PFSK-1 (cell line): Measurements from ENCODE around the gene ANKRD13D.

Experiments
- FOXP2 ChIP-seq: optimal IDR thresholded peaks from 2 replicates; pipeline ENCODE3; 2011; ENCODE audit warnings: borderline replicate concordance, control low read depth, inconsistent platforms; ENCODE audit not compliant: insufficient read depth; ENCODE audit errors: extremely low read length, extremely low read depth
- POLR2AphosphoS5 ChIP-seq: IDR thresholded peaks from 2 replicates; pipeline ENCODE4 v1.6.1; 2012; ENCODE audit warnings: low read depth, mild to moderate bottlenecking, control low read depth, low read length, moderate library complexity
- REST ChIP-seq, 2 experiments: IDR thresholded peaks; 2 replicates each; pipeline versions ENCODE4 v1.6.1 to v1.8.0; 2011 to 2012; ENCODE audit warnings: low read depth in 2 of 2, low read length in 2 of 2, control low read depth in 1 of 2, inconsistent platforms in 1 of 2, mild to moderate bottlenecking in 1 of 2, moderate library complexity in 1 of 2; ENCODE audit not compliant: insufficient read depth in 1 of 2
- SIN3A ChIP-seq: IDR thresholded peaks from 2 replicates; pipeline ENCODE4 v1.6.1; 2012; ENCODE audit warnings: mild to moderate bottlenecking, low read length, moderate library complexity, borderline replicate concordance; ENCODE audit not compliant: insufficient read depth
- TAF1 ChIP-seq: IDR thresholded peaks from 2 replicates; pipeline ENCODE4 v1.6.1; 2012; ENCODE audit warnings: low read length, control low read depth, borderline replicate concordance; ENCODE audit not compliant: insufficient read depth

The ANKRD13D gene

GRCh38 chr11:67300256-67300755 is 11.2 kb downstream of the ANKRD13D start:
- no peak for TF ChIP-seq TAF1

GRCh38 chr11:67300756-67301312 is 11.7 kb downstream of the ANKRD13D start:
- TF ChIP-seq SIN3A (no peak), POLR2AphosphoS5 (no peak), TAF1 (no peak), REST (IDR thresholded peaks at IDR 0.05; ENCODE audit: insufficient read depth in 1 of 2, low read depth in 2 of 2, low read length in 2 of 2) (no peak), FOXP2 (no peak)

- no peak for TF ChIP-seq TAF1
- TF ChIP-seq FOXP2: no peak
- TF ChIP-seq POLR2AphosphoS5: no peak
- TF ChIP-seq REST (IDR thresholded peaks at IDR 0.05; ENCODE audit: insufficient read depth in 1 of 2, low read depth in 2 of 2, low read length in 2 of 2): no peak
- no peak for TF ChIP-seq SIN3A
Measured at GRCh38 chr11:67301313-67301921, 12.3 kb downstream of the ANKRD13D start.

GRCh38 chr11:67301951-67302516 is 12.9 kb downstream of the ANKRD13D start:
- TF ChIP-seq POLR2AphosphoS5 (no peak), TAF1 (no peak), REST (IDR thresholded peaks at IDR 0.05; ENCODE audit: insufficient read depth in 1 of 2, low read depth in 2 of 2, low read length in 2 of 2) (no peak), FOXP2 (no peak), SIN3A (no peak)

GRCh38 chr11:67302571-67303131 is 13.5 kb downstream of the ANKRD13D start:
- TF ChIP-seq TAF1: no peak
- TF ChIP-seq REST (IDR thresholded peaks at IDR 0.05; ENCODE audit: insufficient read depth in 1 of 2, low read depth in 2 of 2, low read length in 2 of 2): no peak
- TF ChIP-seq FOXP2: no peak
- TF ChIP-seq POLR2AphosphoS5: no peak
- no peak for TF ChIP-seq SIN3A
